ENCODE results near the gene PM20D2.

DNA sequence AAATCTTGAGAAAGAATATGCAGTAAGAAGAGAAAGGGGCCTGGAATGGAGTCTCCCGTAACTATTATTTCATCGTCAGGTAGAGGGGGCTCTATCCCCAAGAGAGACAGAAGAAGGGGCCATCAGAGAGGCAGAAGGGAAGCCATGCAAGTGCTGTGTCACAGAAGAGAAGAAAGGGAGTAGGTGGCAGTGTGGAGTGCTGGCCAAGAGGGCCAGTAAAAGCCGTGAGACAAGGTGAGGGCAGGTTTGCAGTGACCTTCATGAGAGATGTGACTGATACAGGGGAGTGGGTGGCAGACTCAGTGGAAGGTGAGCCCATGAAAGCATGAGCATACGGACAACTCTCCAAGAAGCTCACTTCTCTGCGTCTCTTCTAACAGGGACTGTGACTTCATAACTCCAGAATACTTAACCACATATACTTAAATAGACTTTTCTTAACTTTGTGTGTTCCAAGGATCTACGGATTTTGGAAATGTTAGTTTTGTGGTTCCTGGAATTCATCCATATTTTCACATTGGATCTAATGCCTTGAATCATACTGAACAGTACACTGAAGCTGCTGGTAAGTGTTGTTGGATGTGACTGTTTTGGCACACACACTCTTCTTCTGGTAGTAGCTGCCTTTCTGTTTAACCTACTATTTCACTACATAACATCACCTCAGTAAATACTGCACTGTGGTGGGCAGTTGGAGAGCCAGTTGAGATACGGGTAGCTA, 15.6 kb downstream of the PM20D2 start:
- TF ChIP-seq FOXP4 (CRISPR knock-in tag; IDR thresholded peaks at IDR 0.05) (no peak), ESRRA (CRISPR knock-in tag; IDR thresholded peaks at IDR 0.05; ENCODE audit: low read depth) (no peak), FOSL2 (CRISPR knock-in tag; IDR thresholded peaks at IDR 0.05) (no peak), AFF4 (CRISPR knock-in tag; IDR thresholded peaks at IDR 0.05) (no peak), ZFP36 (IDR thresholded peaks at IDR 0.05; ENCODE audit: borderline replicate concordance, low read depth, low read length, partially characterized antibody) (no peak), TCF7L2 (IDR thresholded peaks at IDR 0.05; ENCODE audit: low read depth, low read length) (no peak), TRIM24 (CRISPR knock-in tag; IDR thresholded peaks at IDR 0.05) (no peak)
- TF ChIP-seq, protein P1, sequence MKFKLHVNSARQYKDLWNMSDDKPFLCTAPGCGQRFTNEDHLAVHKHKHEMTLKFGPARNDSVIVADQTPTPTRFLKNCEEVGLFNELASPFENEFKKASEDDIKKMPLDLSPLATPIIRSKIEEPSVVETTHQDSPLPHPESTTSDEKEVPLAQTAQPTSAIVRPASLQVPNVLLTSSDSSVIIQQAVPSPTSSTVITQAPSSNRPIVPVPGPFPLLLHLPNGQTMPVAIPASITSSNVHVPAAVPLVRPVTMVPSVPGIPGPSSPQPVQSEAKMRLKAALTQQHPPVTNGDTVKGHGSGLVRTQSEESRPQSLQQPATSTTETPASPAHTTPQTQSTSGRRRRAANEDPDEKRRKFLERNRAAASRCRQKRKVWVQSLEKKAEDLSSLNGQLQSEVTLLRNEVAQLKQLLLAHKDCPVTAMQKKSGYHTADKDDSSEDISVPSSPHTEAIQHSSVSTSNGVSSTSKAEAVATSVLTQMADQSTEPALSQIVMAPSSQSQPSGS (CRISPR knock-in tag; IDR thresholded peaks at IDR 0.05) = no peak
- TF ChIP-seq, protein P2, sequence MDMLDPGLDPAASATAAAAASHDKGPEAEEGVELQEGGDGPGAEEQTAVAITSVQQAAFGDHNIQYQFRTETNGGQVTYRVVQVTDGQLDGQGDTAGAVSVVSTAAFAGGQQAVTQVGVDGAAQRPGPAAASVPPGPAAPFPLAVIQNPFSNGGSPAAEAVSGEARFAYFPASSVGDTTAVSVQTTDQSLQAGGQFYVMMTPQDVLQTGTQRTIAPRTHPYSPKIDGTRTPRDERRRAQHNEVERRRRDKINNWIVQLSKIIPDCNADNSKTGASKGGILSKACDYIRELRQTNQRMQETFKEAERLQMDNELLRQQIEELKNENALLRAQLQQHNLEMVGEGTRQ (IDR thresholded peaks at IDR 0.05; ENCODE audit: low read depth, low read length) = no peak
- TF ChIP-seq, protein P2 (CRISPR knock-in tag; IDR thresholded peaks at IDR 0.05; ENCODE audit: borderline replicate concordance) = no peak

Data from HepG2 (cell line).